GM20000 (cell line): Measurements from ENCODE around the gene WAPL.

Source experiments
- DNase-seq: peaks from one replicate; pipeline ENCODE4 v3.0.0; 2012; ENCODE audit warnings: low spot score
- CTCF ChIP-seq: IDR thresholded peaks from 2 replicates; pipeline ENCODE4 v1.5.1; 2012; ENCODE audit warnings: mild to moderate bottlenecking, control low read depth; ENCODE audit errors: extremely low read depth, missing control alignments

The WAPL gene

GRCh38 chr10:86403183-86403797 is 118.3 kb downstream of the WAPL start:
- TF ChIP-seq CTCF = no peak
- no peak for DNase-seq

- no peak for TF ChIP-seq CTCF
Measured at GRCh38 chr10:86402283-86402941, 119.2 kb downstream of the WAPL start.

GRCh38 chr10:86401588-86402282 is 119.9 kb downstream of the WAPL start:
- no peak for DNase-seq

More at GRCh38 chr10:86402283-86402941, 119.2 kb downstream of the WAPL start:
- DNase-seq = no peak

GRCh38 chr10:86400705-86401587 is 120.6 kb downstream of the WAPL start:
- no peak for TF ChIP-seq CTCF
- DNase-seq = peak; percentile 73

More at GRCh38 chr10:86401588-86402282, 119.9 kb downstream of the WAPL start:
- TF ChIP-seq CTCF = no peak

- DNase-seq = peak; percentile 93
- peak; percentile 91 for TF ChIP-seq CTCF
Measured at GRCh38 chr10:86399879-86400704, 121.5 kb downstream of the WAPL start.

GRCh38 chr10:86399514-86399878 is 122.1 kb downstream of the WAPL start:
- TF ChIP-seq CTCF = no peak
- DNase-seq = no peak
